K562 (cell line): ENCODE results near the gene ATXN1L. TPM values are rescaled to one million over a fixed set of nuclear protein-coding genes. Genes with fewer than 3 reads are reported as not detected.

Source experiments
- ATAC-seq: fragments of 200-7000 bp; cut with Tn5 transposase; 3 replicates; pipeline ENCODE4 v1.9.1; 2020; ENCODE audit warnings: moderate library complexity
- Bru-seq: library from RNA; stranded (reverse); fragments of 400-500 nt; gene quantifications from one replicate; lab custom pipeline; 2021; lab: Mats Ljungman, UMichigan
- BruChase-seq, 2 experiments: library from RNA; stranded (reverse); fragments of 400-500 nt; gene quantifications; one replicate each; lab custom pipeline; 2021; lab: Mats Ljungman, UMichigan
- BruUV-seq: library from RNA; stranded (reverse); fragments of 400-500 nt; replicated peaks from 2 replicates; lab custom pipeline; 2021; lab: Mats Ljungman, UMichigan
- CTCF ChIA-PET: fragments of 300-600 bp; formaldehyde crosslinking; extraction: SDS; loops from one replicate; lab custom pipeline; 2021; ENCODE audit warnings: low intra/inter-chr PET ratio; lab: Yijun Ruan, JAX
- POLR2A ChIA-PET: fragments of 300-600, 350-650 bp; sonication (Branson Sonifier 250); formaldehyde crosslinking; extraction: SDS; loops from one replicate; lab custom pipeline; 2021; ENCODE audit warnings: antibody characterized with exemption, inconsistent platforms; lab: Yijun Ruan, JAX
- DNase-seq, 4 experiments: peaks; one replicate each; pipeline versions ENCODE4 v3.0.0 to v3.0.0-alpha.2; 2011 to 2018; ENCODE audit warnings: low spot score in 3 of 4, mixed read lengths in 3 of 4; ENCODE audit errors: extremely low read depth in 1 of 4
- FAIRE-seq: peaks from 2 replicates; lab custom pipeline; 2011; peaks lifted over from hg19 to GRCh38; lab: Jason Lieb, UNC
- H2AFZ ChIP-seq: 2 replicates; pipeline ENCODE4 v1.6.0; 2011; ENCODE audit warnings: low read depth, low read length, control low read depth, inconsistent platforms
- H3K27ac ChIP-seq: fragments of 200-600 bp; 3 replicates; pipeline ENCODE4 v1.8.0; 2011; ENCODE audit warnings: low read depth, mild to moderate bottlenecking, control low read depth, inconsistent platforms, low read length, moderate library complexity, mixed read lengths; ENCODE audit errors: extremely low read depth
- H3K27me3 ChIP-seq, 2 experiments: fragments of 300-600 bp in 1 of 2; 2 replicates in 1 of 2; 3 replicates in 1 of 2; pipeline versions ENCODE4 v1.6.0 to v1.8.0; 2011; ENCODE audit warnings: inconsistent platforms in 2 of 2, low read length in 2 of 2, mild to moderate bottlenecking in 1 of 2, mixed read lengths in 1 of 2, moderate library complexity in 1 of 2; ENCODE audit not compliant: control insufficient read depth in 2 of 2, insufficient read depth in 2 of 2
- H3K36me3 ChIP-seq: fragments of 300-600 bp; 3 replicates; pipeline ENCODE4 v1.8.0; 2011; ENCODE audit warnings: mild to moderate bottlenecking, low read length, inconsistent platforms; ENCODE audit not compliant: control insufficient read depth, insufficient read depth
- H3K4me1 ChIP-seq, 2 experiments: fragments of 200-600 bp in 1 of 2; replicated peaks in 1 of 2; 2 replicates in 1 of 2; 3 replicates in 1 of 2; pipeline versions ENCODE4 v1.5.1 to v1.8.0; 2011; ENCODE audit warnings: inconsistent platforms in 2 of 2, low read length in 2 of 2, mild to moderate bottlenecking in 1 of 2, mixed read lengths in 1 of 2, moderate library complexity in 1 of 2; ENCODE audit not compliant: control insufficient read depth in 2 of 2, insufficient read depth in 2 of 2
- H3K4me2 ChIP-seq: 2 replicates; pipeline ENCODE4 v1.6.1; 2011; ENCODE audit warnings: low read length, control low read depth, inconsistent platforms, mixed read lengths; ENCODE audit not compliant: insufficient read depth
- H3K4me3 ChIP-seq: fragments of 200-600 bp; sonication (generic), shearing (Covaris generic); 2 replicates; pipeline ENCODE4 v1.5.1; 2016; ENCODE audit warnings: control low read depth, inconsistent platforms
- H3K79me2 ChIP-seq: fragments of 200-600 bp; 3 replicates; pipeline ENCODE4 v1.8.0; 2011; ENCODE audit warnings: low read length, inconsistent platforms; ENCODE audit not compliant: control insufficient read depth, insufficient read depth
- H3K9ac ChIP-seq, 2 experiments: 2 replicates each; pipeline versions ENCODE4 v1.6.0 to v1.6.1; 2011; ENCODE audit warnings: low read depth in 2 of 2, low read length in 2 of 2, control low read depth in 1 of 2, inconsistent platforms in 1 of 2, mild to moderate bottlenecking in 1 of 2, mixed read lengths in 1 of 2; ENCODE audit not compliant: insufficient read depth in 1 of 2
- H3K9me1 ChIP-seq: one replicate; pipeline ENCODE4 v1.6.0; 2011; ENCODE audit warnings: inconsistent platforms, mild to moderate bottlenecking, low read length, moderate library complexity; ENCODE audit not compliant: control insufficient read depth, insufficient read depth
- H3K9me3 ChIP-seq: replicated peaks from 2 replicates; pipeline ENCODE4 v1.5.1; 2011; ENCODE audit warnings: low read depth, low read length, inconsistent platforms; ENCODE audit not compliant: control insufficient read depth, insufficient read depth
- H4K20me1 ChIP-seq: replicated peaks from 2 replicates; pipeline ENCODE4 v1.6.1; 2011; ENCODE audit warnings: low read length, inconsistent platforms, mixed read lengths; ENCODE audit not compliant: control insufficient read depth, insufficient read depth
- ADNP ChIP-seq: fragments of 200-800 bp; sonication (Bioruptor generic); IDR thresholded peaks from 2 replicates; pipeline ENCODE4 v1.6.1; 2016; ENCODE audit warnings: missing genetic modification characterization, missing compliant biosample characterization
- GTF2A2 ChIP-seq: IDR thresholded peaks from 2 replicates; pipeline ENCODE4 v1.6.1; 2016; ENCODE audit warnings: mild to moderate bottlenecking, missing genetic modification characterization, missing compliant biosample characterization
- HNRNPLL ChIP-seq: fragments of 200-400 bp; formaldehyde crosslinking; IDR thresholded peaks from 2 replicates; pipeline ENCODE4 v1.6.1; 2017; ENCODE audit warnings: low read length, low read depth, mild to moderate bottlenecking; ENCODE audit not compliant: poor library complexity, severe bottlenecking
- KDM1A ChIP-seq, 2 experiments: fragments of 450-650 bp; IDR thresholded peaks; 2 replicates each; pipeline ENCODE4 v1.6.1; 2016; ENCODE audit warnings: mild to moderate bottlenecking in 2 of 2
- MCM3 ChIP-seq: fragments of 450-650 bp; IDR thresholded peaks from 2 replicates; pipeline ENCODE4 v1.6.1; 2016
- NELFE ChIP-seq: IDR thresholded peaks from 2 replicates; pipeline ENCODE4 v1.6.1; 2011; ENCODE audit warnings: mild to moderate bottlenecking; ENCODE audit not compliant: insufficient read depth, insufficient read length
- NFIX ChIP-seq: fragments of 250-450 bp; sonication (Bioruptor Pico); IDR thresholded peaks from 2 replicates; pipeline ENCODE4 v1.4.0; 2020; ENCODE audit warnings: low read depth, mild to moderate bottlenecking, moderate library complexity
- TAL1 ChIP-seq: fragments of 450-650 bp; IDR thresholded peaks from 2 replicates; pipeline ENCODE4 v1.6.1; 2016; ENCODE audit warnings: mild to moderate bottlenecking
- YBX1 ChIP-seq: fragments of 450-650 bp; IDR thresholded peaks from 2 replicates; pipeline ENCODE4 v1.7.1; 2016; ENCODE audit warnings: mild to moderate bottlenecking
- ZFPM2 ChIP-seq: fragments of 250-450 bp; sonication (Bioruptor Pico); IDR thresholded peaks from 2 replicates; pipeline ENCODE4 v1.5.1; 2022; ENCODE audit warnings: mild to moderate bottlenecking
- WGBS: fragments of 100-300 bp; shearing (Covaris generic); methylation state at CpG from one replicate; pipeline ENCODE4 v1.1.6; 2016; ENCODE audit warnings: low coverage, mixed read lengths; ENCODE audit not compliant: insufficient coverage; ENCODE audit errors: missing lambda C conversion rate; 5-methylcytosine and 5-hydroxymethylcytosine counted together
- in situ Hi-C: fragments of 300-500 bp; cut with MboI; formaldehyde crosslinking; loops from 4 replicates; pipeline ENCODE4 v1.15.0; 2018; ENCODE audit warnings: inconsistent platforms, mixed read lengths
- intact Hi-C: fragments of 100-400 bp; cut with micrococcal nuclease; formaldehyde crosslinking; loops from 2 replicates; pipeline ENCODE4 v1.14.2; 2022
- long read RNA-seq, 3 experiments: library from polyadenylated mRNA in 2 of 3; library from RNA in 1 of 3; unstranded in 2 of 3; stranded (forward) in 1 of 3; transcript quantifications; one replicate each; pipeline ENCODE4 v2.0.0, GENCODE V29; 2019 to 2022
- polyA minus RNA-seq, 3 experiments: library from RNA; depleted of rRNA, polyadenylated mRNA; stranded (reverse); fragments of >200 nt; gene quantifications; 2 replicates each; pipeline ENCODE4 v1.2.3, GENCODE V29; 2011
- polyA plus RNA-seq, 8 experiments: library from polyadenylated mRNA; depleted of rRNA in 4 of 8; stranded (reverse) in 5 of 8; unstranded in 3 of 8; fragments of >200 nt; fragmentation: Nextera tagmentation in 2 of 8; fragmentation: Illumina TruSeq in 1 of 8; extraction: Ambion mirVana in 2 of 8; extraction: Trizol in 1 of 8; gene quantifications; 2 replicates each; pipeline versions ENCODE4 v1.2.1 to v1.2.3, GENCODE V29; 2011 to 2014; ENCODE audit warnings: inconsistent platforms in 1 of 8, missing spikeins in 1 of 8
- total RNA-seq, 7 experiments: library from RNA; depleted of rRNA in 6 of 7; stranded (reverse); fragments of >200 nt in 6 of 7; fragmentation: Illumina TruSeq in 2 of 7; extraction: Trizol in 2 of 7; gene quantifications; 2 replicates each; pipeline versions ENCODE4 v1.2.1 to v1.2.3, GENCODE V29; 2011 to 2021; ENCODE audit warnings: low replicate concordance in 1 of 7
- TF ChIP-seq, protein P1 (sequence below), 3 experiments: fragments of 200-800 bp in 1 of 3; fragments of 250-450 bp in 1 of 3; fragments of 450-650 bp in 1 of 3; sonication (Bioruptor Pico) in 1 of 3; sonication (Bioruptor generic) in 1 of 3; formaldehyde crosslinking in 1 of 3; IDR thresholded peaks; 2 replicates each; pipeline versions ENCODE4 v1.6.1 to v1.8.0; 2016 to 2022; ENCODE audit warnings: mild to moderate bottlenecking in 2 of 3, missing genetic modification characterization in 2 of 3, missing compliant biosample characterization in 1 of 3, moderate library complexity in 1 of 3

The ATXN1L gene, protein sequence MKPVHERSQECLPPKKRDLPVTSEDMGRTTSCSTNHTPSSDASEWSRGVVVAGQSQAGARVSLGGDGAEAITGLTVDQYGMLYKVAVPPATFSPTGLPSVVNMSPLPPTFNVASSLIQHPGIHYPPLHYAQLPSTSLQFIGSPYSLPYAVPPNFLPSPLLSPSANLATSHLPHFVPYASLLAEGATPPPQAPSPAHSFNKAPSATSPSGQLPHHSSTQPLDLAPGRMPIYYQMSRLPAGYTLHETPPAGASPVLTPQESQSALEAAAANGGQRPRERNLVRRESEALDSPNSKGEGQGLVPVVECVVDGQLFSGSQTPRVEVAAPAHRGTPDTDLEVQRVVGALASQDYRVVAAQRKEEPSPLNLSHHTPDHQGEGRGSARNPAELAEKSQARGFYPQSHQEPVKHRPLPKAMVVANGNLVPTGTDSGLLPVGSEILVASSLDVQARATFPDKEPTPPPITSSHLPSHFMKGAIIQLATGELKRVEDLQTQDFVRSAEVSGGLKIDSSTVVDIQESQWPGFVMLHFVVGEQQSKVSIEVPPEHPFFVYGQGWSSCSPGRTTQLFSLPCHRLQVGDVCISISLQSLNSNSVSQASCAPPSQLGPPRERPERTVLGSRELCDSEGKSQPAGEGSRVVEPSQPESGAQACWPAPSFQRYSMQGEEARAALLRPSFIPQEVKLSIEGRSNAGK
- 29.1 and 29.4 TPM in 2 replicates for total RNA-seq (2011; cell fraction: chromatin; rRNA removed; ENCODE audit: low replicate concordance)
- 18.2 and 22.7 TPM in 2 replicates for total RNA-seq (2011; cell fraction: nucleolus; rRNA removed)
- 24.7 and 32.0 TPM in 2 replicates for total RNA-seq (2011; cell fraction: nucleoplasm; rRNA removed)
- 5.4 and 5.7 TPM in 2 replicates for total RNA-seq (2014; rRNA removed)
- total RNA-seq (2014; rRNA removed; fragmentation: Illumina TruSeq; extraction: Trizol) = 8.2 and 9.1 TPM in 2 replicates
- 8.9 and 9.3 TPM in 2 replicates for total RNA-seq (2015; rRNA removed; fragmentation: Illumina TruSeq; extraction: Trizol)
- 10.9 and 11.3 TPM in 2 replicates for total RNA-seq (2021)
- polyA plus RNA-seq (2011; rRNA removed) = 10.2 and 10.5 TPM in 2 replicates
- polyA plus RNA-seq (2011; cell fraction: cytosol; rRNA removed) = 7.4 and 10.1 TPM in 2 replicates
- polyA plus RNA-seq (2011; cell fraction: nucleus; rRNA removed) = 20.8 and 21.1 TPM in 2 replicates
- polyA plus RNA-seq (2012) = 6.4 and 8.2 TPM in 2 replicates
- 9.0 and 9.7 TPM in 2 replicates for polyA plus RNA-seq (2014; fragmentation: Illumina TruSeq; extraction: Trizol)
- polyA plus RNA-seq (2014; fragmentation: Nextera tagmentation; extraction: Ambion mirVana) = 1 to 10 TPM; 1.4 to 2.4 TPM
- polyA plus RNA-seq (2014; rRNA removed) = 8.3 and 10.6 TPM in 2 replicates
- polyA minus RNA-seq (2011; rRNA and poly(A)+ RNA removed) = 12.6 and 13.2 TPM in 2 replicates
- 4.0 and 4.6 TPM in 2 replicates for polyA minus RNA-seq (2011; cell fraction: cytosol; rRNA and poly(A)+ RNA removed)
- polyA minus RNA-seq (2011; cell fraction: nucleus; rRNA and poly(A)+ RNA removed) = 10.5 and 13.4 TPM in 2 replicates
- percentile 85 among the genes with signal in this experiment for Bru-seq, nascent RNA
- BruChase-seq, experiment 1, labeled RNA remaining after a 2-hour chase = percentile 91 among the genes with signal in this experiment
- BruChase-seq, experiment 2, labeled RNA remaining after a 6-hour chase = percentile 91 among the genes with signal in this experiment
- long read RNA-seq, experiment 1 = 0 reads
- long read RNA-seq, experiment 2, full-length matches to known transcripts = 2 of 4 reads
- long read RNA-seq, experiment 2, partial matches to known transcripts = 1 of 4 reads
- long read RNA-seq, experiment 2, other reads (novel, unspliced or antisense) = 1 of 4 reads
- long read RNA-seq, experiment 3 = 0 reads

- H3K36me3 ChIP-seq = peaks cover 31% of the 10 kb centered on the region
- WGBS = under 1% methylated on average over 38 of the region's 62 CpGs
- peaks cover 0 to 10% of the 10 kb centered on the region in 2 experiments; a peak in 2 of 5 replicates for H3K4me1 ChIP-seq
- H4K20me1 ChIP-seq = no peaks in the 10 kb centered on the region
- FAIRE-seq (peak; percentile 80), DNase-seq (peak; percentile 96 to 99 (median 98)), ATAC-seq (peak; percentile 99)
- in situ Hi-C loops = no loop called here
- peaks cover 23% of the 10 kb centered on the region for H3K79me2 ChIP-seq
- peak within 1 kb of the TSS; percentile 59 for H3K27ac ChIP-seq
- no peaks in the 10 kb centered on the region for H3K27me3 ChIP-seq
- POLR2A ChIA-PET = interaction anchor here (0.6 to 2.5 kb wide), 7 partner anchors 9 to 51 kb away, joined by 3 to 12 read pairs (median 4); no protein-coding TSS in a partner anchor
- peak within 1 kb of the TSS; percentile 81 for H3K4me2 ChIP-seq
- H3K9me3 ChIP-seq = no peaks in the 10 kb centered on the region
- BruUV-seq = TSS peak; percentile 70
- H2AFZ ChIP-seq = peak within 1 kb of the TSS; percentile 82
- H3K9ac ChIP-seq = peak within 1 kb of the TSS; percentile 82 to 92
- H3K9me1 ChIP-seq = no peaks in the 10 kb centered on the region
- CTCF ChIA-PET = no interaction called here
- intact Hi-C loops = loop anchor here (5.0 kb wide), 1 partner anchor 39 kb away; the partner anchor contains the start of gene AP1G1
- peak within 1 kb of the TSS; percentile 91 for H3K4me3 ChIP-seq
- TF ChIP-seq MCM3 = no peak
- TF ChIP-seq GTF2A2 = no peak
- TF ChIP-seq YBX1 = no peak
- TF ChIP-seq ADNP (tag) = no peak
- TF ChIP-seq NELFE = no peak
- TF ChIP-seq ZFPM2 (CRISPR knock-in tag) = no peak
- no peak for TF ChIP-seq KDM1A (IDR thresholded peaks at IDR 0.05)
- TF ChIP-seq TAL1 = no peak
- no peak for TF ChIP-seq HNRNPLL
- TF ChIP-seq, protein P1, sequence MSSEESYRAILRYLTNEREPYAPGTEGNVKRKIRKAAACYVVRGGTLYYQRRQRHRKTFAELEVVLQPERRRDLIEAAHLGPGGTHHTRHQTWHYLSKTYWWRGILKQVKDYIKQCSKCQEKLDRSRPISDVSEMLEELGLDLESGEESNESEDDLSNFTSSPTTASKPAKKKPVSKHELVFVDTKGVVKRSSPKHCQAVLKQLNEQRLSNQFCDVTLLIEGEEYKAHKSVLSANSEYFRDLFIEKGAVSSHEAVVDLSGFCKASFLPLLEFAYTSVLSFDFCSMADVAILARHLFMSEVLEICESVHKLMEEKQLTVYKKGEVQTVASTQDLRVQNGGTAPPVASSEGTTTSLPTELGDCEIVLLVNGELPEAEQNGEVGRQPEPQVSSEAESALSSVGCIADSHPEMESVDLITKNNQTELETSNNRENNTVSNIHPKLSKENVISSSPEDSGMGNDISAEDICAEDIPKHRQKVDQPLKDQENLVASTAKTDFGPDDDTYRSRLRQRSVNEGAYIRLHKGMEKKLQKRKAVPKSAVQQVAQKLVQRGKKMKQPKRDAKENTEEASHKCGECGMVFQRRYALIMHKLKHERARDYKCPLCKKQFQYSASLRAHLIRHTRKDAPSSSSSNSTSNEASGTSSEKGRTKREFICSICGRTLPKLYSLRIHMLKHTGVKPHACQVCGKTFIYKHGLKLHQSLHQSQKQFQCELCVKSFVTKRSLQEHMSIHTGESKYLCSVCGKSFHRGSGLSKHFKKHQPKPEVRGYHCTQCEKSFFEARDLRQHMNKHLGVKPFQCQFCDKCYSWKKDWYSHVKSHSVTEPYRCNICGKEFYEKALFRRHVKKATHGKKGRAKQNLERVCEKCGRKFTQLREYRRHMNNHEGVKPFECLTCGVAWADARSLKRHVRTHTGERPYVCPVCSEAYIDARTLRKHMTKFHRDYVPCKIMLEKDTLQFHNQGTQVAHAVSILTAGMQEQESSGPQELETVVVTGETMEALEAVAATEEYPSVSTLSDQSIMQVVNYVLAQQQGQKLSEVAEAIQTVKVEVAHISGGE (CRISPR knock-in tag; IDR thresholded peaks at IDR 0.05) = peak in 2 of 3 experiments; percentile 44 to 93; a peak in 3 of 6 replicates
- TF ChIP-seq NFIX = no peak
Observed at GRCh38 chr16:71845639-71846430, at the start of gene ATXN1L. ATXN1L (plus strand) TSS chr16:71845976; CDS start chr16:71849741, 3,765 bp downstream.
